Skeletal muscle cell (primary cell): ENCODE data around the gene FSD1.
"Not testable (repeated sequence)": the region's sequence is repeated elsewhere in the genome, so short reads cannot be mapped to it uniquely, and the experiment has no call there.

Source experiments
- DNase-seq: peaks from one replicate; pipeline ENCODE4 v3.0.0-alpha.2; 2010; ENCODE audit warnings: low read depth
- H3K4me3 ChIP-seq: 2 replicates; pipeline ENCODE4 v1.5.1; 2011; ENCODE audit warnings: low read depth, mild to moderate bottlenecking, control low read depth, low read length, moderate library complexity

The FSD1 gene

DNA sequence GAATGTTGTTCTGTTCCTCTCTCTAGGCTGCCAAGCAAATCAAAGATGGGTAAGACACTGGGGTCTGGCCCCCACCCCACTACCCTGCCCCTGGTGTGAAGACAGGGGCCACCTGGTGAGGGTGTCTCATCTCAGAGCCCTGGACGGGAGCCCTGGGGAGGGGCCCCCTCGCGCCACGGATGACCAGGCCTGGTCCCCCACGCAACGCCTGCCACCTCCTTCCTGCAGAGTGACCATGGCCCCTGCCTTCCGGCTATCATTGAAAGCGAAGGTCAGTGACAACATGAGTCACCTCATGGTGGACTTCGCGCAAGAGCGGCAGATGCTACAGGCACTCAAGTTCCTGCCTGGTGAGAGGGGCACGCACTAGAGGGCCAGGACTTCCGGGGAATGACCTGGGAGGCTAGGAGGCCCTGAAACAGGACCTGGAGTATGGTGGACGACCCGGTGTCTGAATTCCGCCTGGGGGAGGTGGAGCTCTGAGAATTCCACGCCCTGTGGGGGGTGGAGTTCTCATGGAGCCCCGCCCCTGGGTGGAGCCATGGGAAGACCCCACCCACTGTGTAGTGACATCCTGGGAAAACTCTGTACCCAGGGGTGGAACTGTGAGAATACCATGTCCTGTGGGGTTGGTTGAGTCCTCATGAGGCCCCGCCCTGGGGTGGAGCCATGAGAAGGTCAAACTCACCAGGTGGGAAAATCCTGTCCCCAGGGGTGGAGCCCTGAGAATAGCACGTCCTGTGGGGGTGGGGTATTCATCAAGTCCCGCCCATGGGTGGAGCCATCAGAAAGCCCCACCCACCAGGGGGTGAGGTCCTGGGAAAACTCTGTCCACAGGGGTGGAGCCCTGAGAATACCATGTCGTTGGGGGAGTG, 6.1 kb downstream of the FSD1 start:
- no peak overlapping the region for H3K4me3 ChIP-seq
- no peak for DNase-seq

DNA sequence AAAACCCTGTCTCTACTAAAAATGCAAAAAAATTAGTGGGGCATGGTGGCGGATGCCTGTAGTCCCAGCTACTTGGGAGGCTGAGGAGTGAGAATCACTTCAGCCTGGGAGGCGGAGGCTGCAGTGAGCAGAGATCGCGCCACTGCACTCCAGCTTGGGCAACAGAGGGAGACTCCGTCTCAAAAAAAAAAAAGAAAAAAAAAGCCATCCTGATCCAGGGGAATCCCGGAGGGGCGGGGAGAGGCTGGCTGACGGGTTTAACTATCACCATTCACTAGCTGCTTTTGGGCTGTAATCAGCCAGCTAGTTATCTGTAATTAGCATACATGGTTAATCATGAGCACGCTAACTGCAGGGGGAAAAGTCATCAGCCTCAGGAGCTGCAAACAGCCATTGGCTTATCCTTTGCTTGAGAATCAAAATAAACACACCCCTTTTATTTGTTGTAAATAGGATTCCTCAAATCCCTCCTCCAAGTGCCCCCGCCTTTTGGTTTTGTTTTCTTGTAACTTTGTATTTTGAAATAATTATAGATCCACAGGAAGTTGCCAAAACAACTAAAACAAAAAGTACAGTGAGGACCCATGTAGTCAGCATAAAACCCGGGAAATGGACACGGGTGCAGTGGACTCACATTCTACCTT, 9.6 kb downstream of the FSD1 start:
- DNase-seq: no peak

DNA sequence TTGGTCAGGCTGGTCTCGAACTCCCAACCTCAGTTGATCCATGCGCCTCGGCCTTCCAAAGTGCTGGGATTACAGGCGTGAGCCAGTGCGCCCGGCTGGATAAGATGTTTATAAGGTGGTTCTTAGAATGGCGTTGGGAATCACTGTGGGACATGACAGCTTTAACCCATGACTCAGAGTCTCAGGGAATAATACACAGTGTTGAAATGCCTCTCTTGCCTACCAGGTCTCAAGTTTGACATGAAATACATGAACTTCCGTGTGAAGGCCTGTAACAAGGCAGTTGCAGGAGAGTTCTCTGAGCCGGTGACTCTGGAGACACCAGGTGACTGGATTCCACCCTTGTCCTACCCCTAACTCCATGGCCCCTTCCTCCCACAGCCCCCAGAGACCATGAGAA, 12.6 kb downstream of the FSD1 start:
- DNase-seq: no peak
- no peak overlapping the region for H3K4me3 ChIP-seq

More for the DNA sequence above, 9.6 kb downstream of the FSD1 start:
- H3K4me3 ChIP-seq: no peak overlapping the region

DNA sequence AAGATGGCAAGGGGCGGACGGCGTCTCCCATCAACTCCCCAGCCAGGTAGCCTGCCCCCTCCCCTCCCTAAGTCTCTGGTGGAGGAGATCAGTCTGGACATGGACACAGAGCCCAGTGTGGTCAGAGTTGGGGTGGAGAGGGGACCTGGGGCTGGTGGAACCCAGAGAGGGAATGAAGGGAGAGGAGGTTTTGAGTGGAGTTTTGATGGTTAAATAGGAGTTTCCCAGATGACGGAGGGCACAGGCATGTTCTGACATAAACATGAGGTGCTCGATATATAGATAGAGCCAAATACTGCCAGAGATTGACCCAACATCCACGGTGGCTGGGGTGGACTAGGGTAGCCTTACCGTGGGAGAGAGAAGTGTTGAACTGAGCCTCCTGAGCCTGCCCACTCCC, 14.1 kb downstream of the FSD1 start:
- H3K4me3 ChIP-seq: no peak overlapping the region
- DNase-seq: no peak

GRCh38 chr19:4319067-4319718, 14.8 kb downstream of the FSD1 start:
- DNase-seq: no peak
- no peak overlapping the region for H3K4me3 ChIP-seq

DNA sequence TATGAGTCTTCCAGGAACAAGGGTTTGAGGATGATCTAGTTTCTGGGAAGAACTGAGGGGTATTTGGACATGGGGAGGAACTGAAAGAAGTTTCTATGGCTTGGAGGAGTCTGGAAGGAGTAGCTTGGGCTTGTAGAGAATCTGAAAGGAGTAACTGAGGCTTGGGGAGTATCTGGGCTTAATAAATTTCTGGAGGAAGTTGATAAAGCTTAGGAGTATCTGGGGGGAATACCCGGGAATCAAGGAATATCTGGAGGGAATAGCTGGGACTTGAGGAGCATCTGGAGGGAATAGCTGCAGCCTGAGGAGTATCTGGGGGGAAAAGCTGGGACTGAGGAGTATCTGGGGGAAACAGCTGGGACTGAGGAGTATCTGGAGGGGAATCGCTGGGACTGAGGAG, 16.0 kb downstream of the FSD1 start:
- H3K4me3 ChIP-seq: no peak overlapping the region
- no peak for DNase-seq

DNA sequence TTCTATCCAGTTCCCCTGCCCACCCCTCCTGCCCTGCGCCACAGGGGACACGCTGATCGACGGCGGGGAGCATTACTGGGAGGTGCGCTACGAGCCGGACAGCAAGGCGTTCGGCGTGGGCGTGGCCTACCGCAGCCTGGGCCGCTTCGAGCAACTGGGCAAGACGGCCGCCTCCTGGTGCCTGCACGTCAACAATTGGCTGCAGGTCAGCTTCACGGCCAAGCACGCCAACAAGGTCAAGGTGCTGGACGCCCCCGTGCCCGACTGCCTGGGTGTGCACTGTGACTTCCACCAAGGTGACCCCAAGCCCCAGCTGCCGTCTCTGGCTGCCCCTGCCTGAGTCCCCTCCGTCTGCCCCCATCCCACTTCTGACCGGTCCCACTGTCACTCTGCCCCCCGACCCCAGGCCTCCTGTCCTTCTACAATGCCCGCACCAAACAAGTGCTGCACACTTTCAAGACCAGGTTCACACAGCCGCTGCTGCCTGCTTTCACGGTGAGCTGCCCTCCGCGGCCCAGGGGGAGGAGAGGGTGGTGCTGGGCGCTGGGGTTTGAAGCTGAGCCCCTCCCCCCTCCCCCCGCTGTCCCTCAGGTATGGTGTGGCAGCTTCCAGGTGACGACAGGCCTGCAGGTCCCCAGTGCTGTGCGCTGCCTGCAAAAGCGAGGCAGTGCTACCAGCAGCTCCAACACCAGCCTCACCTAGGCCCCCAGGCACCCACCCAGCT, 18.7 kb downstream of the FSD1 start:
- no peak for DNase-seq
- no peak overlapping the region for H3K4me3 ChIP-seq

- H3K4me3 ChIP-seq: no peak overlapping the region
Observed at GRCh38 chr19:4323692-4324091, 19.3 kb downstream of the FSD1 start.

GRCh38 chr19:4324228-4324627, 19.8 kb downstream of the FSD1 start:
- no peak for DNase-seq
- no peak overlapping the region for H3K4me3 ChIP-seq

More at GRCh38 chr19:4323692-4324091, 19.3 kb downstream of the FSD1 start:
- DNase-seq: no peak

DNA sequence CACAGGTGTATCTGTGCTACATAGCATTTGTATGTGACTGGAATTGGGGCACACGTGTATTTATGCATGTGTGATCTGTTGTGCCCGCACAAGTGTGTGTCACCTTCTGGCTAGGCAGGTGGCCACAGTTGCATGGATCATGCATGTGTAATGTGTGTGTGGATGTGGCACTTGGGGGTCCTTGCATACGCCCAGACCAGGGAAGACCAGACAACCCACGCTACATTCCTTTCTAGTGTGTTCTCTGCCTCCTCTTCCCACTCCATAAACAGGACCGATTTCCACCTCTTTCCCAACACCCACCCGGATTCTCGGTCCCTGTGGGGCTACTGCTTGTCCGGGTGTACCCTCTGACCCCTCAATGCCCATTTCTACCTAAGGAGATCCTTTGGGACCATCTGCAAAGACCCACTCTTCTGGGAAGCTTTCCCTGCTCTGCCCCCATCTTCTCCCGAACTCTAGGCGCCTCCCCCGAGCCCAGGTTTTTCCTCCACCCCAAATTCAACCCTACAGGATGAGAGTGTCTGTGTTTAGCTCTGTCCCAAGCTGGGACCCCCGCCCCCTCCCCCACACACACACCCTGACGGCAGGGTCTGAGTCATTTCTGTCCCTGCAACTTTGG, 21.9 kb downstream of the FSD1 start:
- H3K4me3 ChIP-seq: no peak overlapping the region
- DNase-seq: no peak

GRCh38 chr19:4326837-4327251, 22.4 kb downstream of the FSD1 start:
- no peak for DNase-seq
- peak overlapping the region; percentile 14 for H3K4me3 ChIP-seq

DNA sequence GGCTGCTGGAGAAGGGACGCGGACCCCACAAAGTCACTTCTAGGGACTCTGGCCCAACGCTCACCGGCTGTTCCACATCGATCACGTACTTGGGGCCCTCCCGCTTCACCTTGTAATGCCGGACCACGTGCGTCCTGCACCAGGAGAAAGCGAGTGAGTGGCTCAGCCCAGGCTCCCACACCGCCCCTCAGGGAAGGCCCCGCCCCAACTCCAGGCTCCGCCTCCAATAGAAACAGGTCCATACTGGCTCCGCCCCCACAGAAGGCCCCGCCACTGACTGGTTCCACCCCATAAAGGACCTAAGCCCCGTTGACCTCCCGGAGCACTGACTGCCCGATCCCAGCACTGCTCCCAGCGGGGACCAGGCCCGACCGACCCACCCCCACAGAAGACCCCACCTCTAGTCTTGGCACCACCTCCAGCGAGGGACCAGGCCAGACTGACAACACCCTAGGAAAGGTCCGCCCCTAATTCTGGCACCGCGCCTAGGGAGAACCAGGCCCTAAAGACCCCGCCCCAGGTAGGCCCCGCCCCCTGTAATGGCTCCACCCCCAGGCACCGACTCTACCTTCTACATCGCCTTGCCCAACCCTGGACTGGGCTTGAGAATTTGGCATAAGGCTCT, 23.0 kb downstream of the FSD1 start:
- no peak for DNase-seq
- peak overlapping the region; percentile 14 for H3K4me3 ChIP-seq

GRCh38 chr19:4327877-4328242, 23.5 kb downstream of the FSD1 start:
- H3K4me3 ChIP-seq: peak overlapping the region; percentile 34

DNA sequence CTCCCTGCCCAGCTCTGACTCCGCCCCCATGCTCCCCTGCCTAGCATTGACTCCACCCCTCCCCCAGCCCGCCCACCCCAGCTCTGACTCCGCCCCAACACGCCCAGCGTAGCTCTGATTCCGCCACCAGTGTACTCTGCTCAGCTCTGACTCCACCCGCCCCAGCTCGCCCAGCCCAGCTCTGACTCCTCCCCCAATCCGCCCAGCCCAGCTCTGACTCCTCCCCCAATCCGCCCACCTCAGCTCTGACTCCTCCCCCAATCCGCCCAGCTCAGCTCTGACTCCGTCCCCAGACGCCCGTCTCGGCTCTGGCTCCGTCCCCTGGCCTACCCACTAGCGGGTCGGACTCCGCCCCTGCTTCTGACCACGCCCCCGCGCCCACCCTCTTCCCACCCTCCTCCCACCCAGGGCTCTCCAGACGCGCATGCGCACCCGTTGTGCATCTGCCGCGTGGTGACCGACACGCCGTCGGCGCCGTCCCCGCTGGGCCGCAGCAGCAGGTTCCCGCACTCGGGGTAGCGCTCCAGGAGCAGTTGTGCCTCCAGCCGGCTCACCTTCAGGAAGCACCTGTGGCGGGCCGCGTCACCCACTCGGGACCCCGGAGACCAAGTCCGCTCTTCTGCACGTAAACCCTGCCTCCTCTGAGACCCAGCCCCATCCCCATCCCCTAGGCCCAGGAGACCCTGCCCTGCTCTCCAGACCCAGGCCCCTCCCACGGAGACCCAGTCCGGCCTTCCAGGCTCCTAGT, 24.0 kb downstream of the FSD1 start:
- peak overlapping the region; percentile 71 for H3K4me3 ChIP-seq
- peak; percentile 66 for DNase-seq

More at GRCh38 chr19:4327877-4328242, 23.5 kb downstream of the FSD1 start:
- no peak for DNase-seq

GRCh38 chr19:4328991-4329681, 24.7 kb downstream of the FSD1 start:
- H3K4me3 ChIP-seq: peak overlapping the region; percentile 71
- DNase-seq: not testable (repeated sequence)

GRCh38 chr19:4329858-4330257, 25.5 kb downstream of the FSD1 start:
- no peak overlapping the region for H3K4me3 ChIP-seq
- no peak for DNase-seq

GRCh38 chr19:4334929-4335570, 30.7 kb downstream of the FSD1 start:
- no peak for DNase-seq
- no peak overlapping the region for H3K4me3 ChIP-seq
